C4-2B (cell line): ENCODE measurements around the gene NEGR1.

Source experiments
- CTCF ChIP-seq: fragments of 450-650 bp; conservative IDR thresholded peaks from 2 replicates; pipeline ENCODE4 v1.5.1; 2017; ENCODE audit warnings: mild to moderate bottlenecking
- ZFX ChIP-seq: fragments of 450-650 bp; IDR thresholded peaks from 2 replicates; pipeline ENCODE4 v1.6.1; 2017

GRCh38 chr1:71521655-71522264 is 760.6 kb downstream of the NEGR1 start:
- TF ChIP-seq CTCF: peak; percentile 91
- no peak for TF ChIP-seq ZFX
